ENCODE measurements around the gene FAM8A1.

- TF ChIP-seq POLR2A (IDR thresholded peaks at IDR 0.05; ENCODE audit: low read depth, low read length) (no peak), POLR2AphosphoS5 (IDR thresholded peaks at IDR 0.05; ENCODE audit: low read depth, low read length) (no peak), TAF1 (IDR thresholded peaks at IDR 0.05; ENCODE audit: borderline replicate concordance, low read depth, low read length) (no peak)
These were observed 15.7 kb downstream of the FAM8A1 start for GRCh38 chr6:17615794-17616193.

Data from GM12892 (cell line).